Parathyroid adenoma (tissue), 2 donors: ENCODE results near the gene PIP4P1.
A peak's percentile ranks its signal among the peaks of the same experiment; 100 is the strongest.

Source experiments
- H2AFZ ChIP-seq: fragments of 300-600 bp; sonication (generic); one replicate; pipeline ENCODE4 v1.7.0; 2017; ENCODE audit warnings: antibody characterized with exemption, mild to moderate bottlenecking
- H3K27ac ChIP-seq: fragments of 300-600 bp; sonication (generic); one replicate; pipeline ENCODE4 v1.7.0; 2017
- H3K27me3 ChIP-seq: fragments of 300-600 bp; sonication (generic); one replicate; pipeline ENCODE4 v1.7.0; 2017; ENCODE audit warnings: low read length; ENCODE audit not compliant: control insufficient read depth, insufficient read depth
- H3K36me3 ChIP-seq: fragments of 300-600 bp; sonication (generic); one replicate; pipeline ENCODE4 v1.7.0; 2017; ENCODE audit warnings: low read length; ENCODE audit not compliant: control insufficient read depth, insufficient read depth
- H3K4me1 ChIP-seq: fragments of 300-600 bp; sonication (generic); one replicate; pipeline ENCODE4 v1.7.0; 2017; ENCODE audit warnings: control low read depth
- H3K4me2 ChIP-seq: fragments of 300-600 bp; sonication (generic); one replicate; pipeline ENCODE4 v1.7.0; 2017; ENCODE audit warnings: low read length
- H3K4me3 ChIP-seq: fragments of 300-600 bp; sonication (generic); one replicate; pipeline ENCODE4 v1.7.0; 2017; ENCODE audit warnings: low read depth, low read length
- H3K79me2 ChIP-seq: fragments of 300-600 bp; sonication (generic); one replicate; pipeline ENCODE4 v1.7.0; 2017; ENCODE audit warnings: control low read depth
- H3K9ac ChIP-seq: fragments of 300-600 bp; sonication (generic); one replicate; pipeline ENCODE4 v1.7.0; 2017; ENCODE audit warnings: mild to moderate bottlenecking
- H3K9me3 ChIP-seq: fragments of 300-600 bp; sonication (generic); one replicate; pipeline ENCODE4 v1.7.0; 2017; ENCODE audit warnings: low read length; ENCODE audit not compliant: control insufficient read depth
- TF ChIP-seq, protein P1 (sequence below): fragments of 300-600 bp; sonication (generic); IDR thresholded peaks from one replicate; pipeline ENCODE4 v1.7.0; 2017; ENCODE audit warnings: antibody characterized with exemption, mild to moderate bottlenecking
- donor health status: primary hyperparathyroidism.

Gene PIP4P1

DNA sequence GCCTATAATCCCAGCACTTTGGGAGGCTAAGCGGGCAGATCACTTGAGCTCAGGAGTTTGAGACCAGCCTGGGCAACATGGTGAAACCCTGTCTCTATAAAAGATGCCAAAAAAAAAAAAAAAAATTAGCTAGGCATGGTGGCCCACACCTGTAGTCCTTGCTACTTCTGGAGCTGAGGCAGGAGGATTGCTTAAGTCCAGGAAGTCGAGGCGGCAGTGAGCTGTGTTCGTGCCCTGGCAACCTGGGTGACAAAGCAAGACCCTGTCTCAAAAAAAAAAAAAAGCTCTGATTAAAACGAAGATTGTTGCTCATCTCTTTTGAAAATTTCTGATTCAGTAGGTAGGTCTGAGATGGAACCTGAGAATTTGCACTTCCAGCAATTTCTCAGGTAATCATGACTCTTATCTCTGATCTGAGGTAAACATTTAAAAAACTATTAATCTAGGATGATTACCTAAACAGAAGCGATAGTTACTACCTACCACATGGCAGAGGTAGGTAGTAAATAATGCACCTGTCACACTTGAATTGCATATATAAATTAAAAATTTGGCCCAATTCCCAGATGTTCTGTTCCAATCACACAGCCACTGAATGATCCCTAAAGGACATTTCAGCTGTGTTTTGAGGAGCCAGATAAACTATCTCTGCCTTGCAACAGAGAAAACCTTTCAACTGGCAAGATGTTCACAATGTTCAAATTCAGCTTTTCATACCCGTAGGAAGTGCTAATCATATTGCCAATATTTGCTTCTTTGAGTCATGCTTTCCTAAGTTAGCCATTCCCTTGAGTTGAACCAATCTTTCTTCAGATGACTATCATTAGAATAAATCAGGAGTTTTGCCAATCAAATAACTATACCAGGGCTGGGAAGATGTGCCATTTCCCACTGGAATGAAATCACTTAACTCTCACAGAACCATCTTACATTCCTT lies 43.7 kb downstream of the PIP4P1 start:
- Histone ChIP-seq H3K79me2 (no peaks in the 10 kb centered on the region), H3K9ac (no peak overlapping the region), H3K27ac (peak overlapping the region; percentile 63), H3K27me3 (no peaks in the 10 kb centered on the region), H2AFZ (peak overlapping the region; percentile 47), H3K4me1 (peaks cover 25% of the 10 kb centered on the region), H3K36me3 (no peaks in the 10 kb centered on the region), H3K4me2 (peak overlapping the region; percentile 47), H3K9me3 (no peaks in the 10 kb centered on the region), H3K4me3 (no peak overlapping the region)
- TF ChIP-seq, protein P1, sequence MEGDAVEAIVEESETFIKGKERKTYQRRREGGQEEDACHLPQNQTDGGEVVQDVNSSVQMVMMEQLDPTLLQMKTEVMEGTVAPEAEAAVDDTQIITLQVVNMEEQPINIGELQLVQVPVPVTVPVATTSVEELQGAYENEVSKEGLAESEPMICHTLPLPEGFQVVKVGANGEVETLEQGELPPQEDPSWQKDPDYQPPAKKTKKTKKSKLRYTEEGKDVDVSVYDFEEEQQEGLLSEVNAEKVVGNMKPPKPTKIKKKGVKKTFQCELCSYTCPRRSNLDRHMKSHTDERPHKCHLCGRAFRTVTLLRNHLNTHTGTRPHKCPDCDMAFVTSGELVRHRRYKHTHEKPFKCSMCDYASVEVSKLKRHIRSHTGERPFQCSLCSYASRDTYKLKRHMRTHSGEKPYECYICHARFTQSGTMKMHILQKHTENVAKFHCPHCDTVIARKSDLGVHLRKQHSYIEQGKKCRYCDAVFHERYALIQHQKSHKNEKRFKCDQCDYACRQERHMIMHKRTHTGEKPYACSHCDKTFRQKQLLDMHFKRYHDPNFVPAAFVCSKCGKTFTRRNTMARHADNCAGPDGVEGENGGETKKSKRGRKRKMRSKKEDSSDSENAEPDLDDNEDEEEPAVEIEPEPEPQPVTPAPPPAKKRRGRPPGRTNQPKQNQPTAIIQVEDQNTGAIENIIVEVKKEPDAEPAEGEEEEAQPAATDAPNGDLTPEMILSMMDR: no peak

- H3K9me3 ChIP-seq: no peaks in the 10 kb centered on the region
- peaks cover 25% of the 10 kb centered on the region for H3K4me1 ChIP-seq
- H2AFZ ChIP-seq: peak overlapping the region; percentile 61
- TF ChIP-seq, protein P1: no peak
- no peak overlapping the region for H3K9ac ChIP-seq
- H3K27ac ChIP-seq: no peak overlapping the region
- H3K27me3 ChIP-seq: no peaks in the 10 kb centered on the region
- H3K79me2 ChIP-seq: no peaks in the 10 kb centered on the region
- no peak overlapping the region for H3K4me2 ChIP-seq
- H3K36me3 ChIP-seq: no peaks in the 10 kb centered on the region
- H3K4me3 ChIP-seq: no peak overlapping the region
Measured at GRCh38 chr14:20416223-20416622, 45.0 kb downstream of the PIP4P1 start.

- H3K4me3 ChIP-seq: no peak overlapping the region
- H3K4me1 ChIP-seq: peaks cover 25% of the 10 kb centered on the region
- H3K4me2 ChIP-seq: no peak overlapping the region
- TF ChIP-seq, protein P1: peak; percentile 71
- H2AFZ ChIP-seq: peak overlapping the region; percentile 61
- no peaks in the 10 kb centered on the region for H3K36me3 ChIP-seq
- no peak overlapping the region for H3K27ac ChIP-seq
- no peak overlapping the region for H3K9ac ChIP-seq
- no peaks in the 10 kb centered on the region for H3K79me2 ChIP-seq
- no peaks in the 10 kb centered on the region for H3K9me3 ChIP-seq
- H3K27me3 ChIP-seq: no peaks in the 10 kb centered on the region
Measured at GRCh38 chr14:20415782-20416206, 45.4 kb downstream of the PIP4P1 start.

- H3K27ac ChIP-seq: peak overlapping the region; percentile 98
- no peaks in the 10 kb centered on the region for H3K27me3 ChIP-seq
- H3K4me3 ChIP-seq: peak overlapping the region; percentile 94
- no peaks in the 10 kb centered on the region for H3K36me3 ChIP-seq
- peak overlapping the region; percentile 95 for H2AFZ ChIP-seq
- peak overlapping the region; percentile 84 for H3K9ac ChIP-seq
- H3K9me3 ChIP-seq: no peaks in the 10 kb centered on the region
- H3K4me1 ChIP-seq: peaks cover 20% of the 10 kb centered on the region
- peak overlapping the region; percentile 84 for H3K4me2 ChIP-seq
- TF ChIP-seq, protein P1: no peak
- H3K79me2 ChIP-seq: no peaks in the 10 kb centered on the region
Measured at GRCh38 chr14:20413744-20414082, 47.5 kb downstream of the PIP4P1 start.
